Liver (tissue), 9 donors: ENCODE results near the gene ITGB7. TPM values are rescaled to one million over a fixed set of nuclear protein-coding genes. Genes with fewer than 3 reads are reported as not detected.

Experiments used
- DNase-seq: peaks from one replicate; pipeline ENCODE4 v3.0.0-alpha.2; 2017; ENCODE audit warnings: low spot score
- H3K27ac ChIP-seq, 2 donors: one replicate each; pipeline ENCODE4 v1.7.0; 2013; ENCODE audit warnings: inconsistent platforms in 2 of 2, low read length in 2 of 2, control low read depth in 1 of 2, low read depth in 1 of 2, mild to moderate bottlenecking in 1 of 2
- H3K27me3 ChIP-seq, 4 donors: one replicate each; pipeline versions ENCODE4 v1.6.1 to v1.7.0; 2013; ENCODE audit warnings: low read length in 3 of 4, inconsistent platforms in 1 of 4, mild to moderate bottlenecking in 1 of 4, moderate library complexity in 1 of 4; ENCODE audit not compliant: control insufficient read depth in 4 of 4, insufficient read depth in 4 of 4
- H3K36me3 ChIP-seq, 4 donors: one replicate each; pipeline versions ENCODE4 v1.6.1 to v1.7.0; 2013; ENCODE audit warnings: low read length in 3 of 4, mild to moderate bottlenecking in 3 of 4, low read depth in 1 of 4, moderate library complexity in 1 of 4; ENCODE audit not compliant: control insufficient read depth in 4 of 4, insufficient read depth in 3 of 4
- H3K4me1 ChIP-seq, 4 donors: one replicate each; pipeline versions ENCODE4 v1.6.1 to v1.7.0; 2013; ENCODE audit warnings: low read length in 3 of 4, mild to moderate bottlenecking in 3 of 4, moderate library complexity in 1 of 4; ENCODE audit not compliant: control insufficient read depth in 4 of 4, insufficient read depth in 4 of 4
- H3K4me3 ChIP-seq, 3 donors: one replicate each; pipeline versions ENCODE4 v1.6.1 to v1.7.0; 2013; ENCODE audit warnings: low read length in 3 of 3, control low read depth in 1 of 3, low read depth in 1 of 3, mild to moderate bottlenecking in 1 of 3
- H3K9ac ChIP-seq, 2 donors: one replicate each; pipeline ENCODE4 v1.7.0; 2013; ENCODE audit warnings: low read length in 2 of 2, mild to moderate bottlenecking in 2 of 2, moderate library complexity in 2 of 2, control low read depth in 1 of 2, low read depth in 1 of 2
- H3K9me3 ChIP-seq, 4 donors: one replicate each; pipeline versions ENCODE4 v1.6.1 to v1.7.0; 2013; ENCODE audit warnings: low read length in 3 of 4; ENCODE audit not compliant: control insufficient read depth in 4 of 4
- ATF3 ChIP-seq: IDR thresholded peaks from 2 replicates; pipeline ENCODE4 v1.6.1; 2016; ENCODE audit warnings: antibody characterized with exemption
- CTCF ChIP-seq: fragments of 150-350 bp; IDR thresholded peaks from 2 replicates; pipeline ENCODE4 v1.5.1; 2017; ENCODE audit warnings: improper control_type of control experiment, low read depth, low read length; ENCODE audit not compliant: missing input control
- EGR1 ChIP-seq, 2 donors: IDR thresholded peaks; 2 replicates each; pipeline ENCODE4 v1.6.1; 2016 to 2018; ENCODE audit warnings: antibody characterized with exemption in 2 of 2, low read depth in 2 of 2
- FOXA1 ChIP-seq: IDR thresholded peaks from 2 replicates; pipeline ENCODE4 v1.6.1; 2016; ENCODE audit warnings: antibody characterized with exemption
- FOXA2 ChIP-seq: IDR thresholded peaks from 2 replicates; pipeline ENCODE4 v1.6.1; 2016; ENCODE audit warnings: antibody characterized with exemption
- GABPA ChIP-seq, 2 donors: IDR thresholded peaks in 1 of 2; conservative IDR thresholded peaks in 1 of 2; 2 replicates each; pipeline ENCODE4 v1.6.1; 2016; ENCODE audit warnings: antibody characterized with exemption in 2 of 2, mild to moderate bottlenecking in 1 of 2, moderate library complexity in 1 of 2
- HNF4A ChIP-seq, 2 donors: conservative IDR thresholded peaks; 2 replicates each; pipeline ENCODE4 v1.6.1; 2016; ENCODE audit warnings: antibody characterized with exemption in 2 of 2, mild to moderate bottlenecking in 2 of 2
- HNF4G ChIP-seq: IDR thresholded peaks from 2 replicates; pipeline ENCODE4 v1.6.1; 2016; ENCODE audit warnings: antibody characterized with exemption
- JUND ChIP-seq, 2 donors: IDR thresholded peaks; 2 replicates each; pipeline ENCODE4 v1.6.1; 2016; ENCODE audit warnings: antibody characterized with exemption in 2 of 2
- MAX ChIP-seq: IDR thresholded peaks from 2 replicates; pipeline ENCODE4 v1.6.1; 2016; ENCODE audit warnings: antibody characterized with exemption
- NR2F2 ChIP-seq: IDR thresholded peaks from 2 replicates; pipeline ENCODE4 v1.6.1; 2016; ENCODE audit warnings: antibody characterized with exemption
- RAD21 ChIP-seq, 2 donors: IDR thresholded peaks; 2 replicates each; pipeline ENCODE4 v1.6.1; 2016; ENCODE audit warnings: antibody characterized with exemption in 2 of 2, mild to moderate bottlenecking in 2 of 2
- REST ChIP-seq: IDR thresholded peaks from 2 replicates; pipeline ENCODE4 v1.6.1; 2016; ENCODE audit warnings: antibody characterized with exemption, mild to moderate bottlenecking
- RXRA ChIP-seq, 2 donors: IDR thresholded peaks; 2 replicates each; pipeline ENCODE4 v1.6.1; 2017 to 2018; ENCODE audit warnings: antibody characterized with exemption in 2 of 2, mild to moderate bottlenecking in 1 of 2
- SP1 ChIP-seq: IDR thresholded peaks from 2 replicates; pipeline ENCODE4 v1.6.1; 2018; ENCODE audit warnings: antibody characterized with exemption, mild to moderate bottlenecking
- TAF1 ChIP-seq: conservative IDR thresholded peaks from 2 replicates; pipeline ENCODE4 v1.6.1; 2016; ENCODE audit warnings: antibody characterized with exemption, mild to moderate bottlenecking
- YY1 ChIP-seq: IDR thresholded peaks from 2 replicates; pipeline ENCODE4 v1.6.1; 2016; ENCODE audit warnings: antibody characterized with exemption, mild to moderate bottlenecking
- ZBTB33 ChIP-seq: IDR thresholded peaks from 2 replicates; pipeline ENCODE4 v1.6.1; 2016; ENCODE audit warnings: antibody characterized with exemption
- WGBS: extraction: QIAGEN DNeasy Blood & Tissue Kit; methylation state at CpG from one replicate; pipeline ENCODE4 v1.1.7; 2013; 5-methylcytosine and 5-hydroxymethylcytosine counted together
- polyA plus RNA-seq, 2 donors: library from polyadenylated mRNA; stranded (reverse) in 1 of 2; unstranded in 1 of 2; fragments of 200-250 nt in 1 of 2; fragments of >200 nt in 1 of 2; fragmentation: Nextera tagmentation in 1 of 2; extraction: Ambion mirVana in 1 of 2; gene quantifications; one replicate each; pipeline versions ENCODE4 v1.2.1 to v1.2.3, GENCODE V29; 2013 to 2015
- total RNA-seq, 2 donors: library from RNA; depleted of rRNA; stranded (reverse); fragments of >200 nt; gene quantifications; one replicate each; pipeline ENCODE4 v1.2.3, GENCODE V29; 2014
- donor health status: healthy.
- donor health status: healthy.
- donor health status: healthy.
- donor health status: healthy.
- donor health status: healthy.

The ITGB7 gene
- total and polyA plus RNA-seq, 4 donors, result 1.7 to 2.4 (median 2.1) TPM

GRCh38 chr12:53222170-53222721 lies 15.2 kb upstream of the ITGB7 start:
- Histone ChIP-seq H3K9ac (no peak overlapping the region), H3K4me3 (peak overlapping the region in 1 of 3 donors; percentile 57), H3K36me3 (no peaks in the 10 kb centered on the region), H3K27me3 (no peaks in the 10 kb centered on the region), H3K27ac (peak overlapping the region in 1 of 2 donors; percentile 98), H3K9me3 (no peaks in the 10 kb centered on the region), H3K4me1 (peaks cover 0 to 22% (median 10%) of the 10 kb centered on the region in 4 donors)
- 62% methylated on average over 5 of the region's 5 CpGs for whole genome bisulfite sequencing
- no peak for DNase-seq
- no peak for TF ChIP-seq EGR1 (IDR thresholded peaks at IDR 0.05; ENCODE audit: low read depth in 2 of 2)
- TF ChIP-seq MAX, result no peak
- no peak for TF ChIP-seq TAF1
- no peak for TF ChIP-seq REST
- no peak for TF ChIP-seq HNF4G
- TF ChIP-seq RAD21 (IDR thresholded peaks at IDR 0.05), result no peak
- TF ChIP-seq SP1, result no peak
- no peak for TF ChIP-seq NR2F2
- no peak for TF ChIP-seq YY1
- TF ChIP-seq CTCF, result no peak
- TF ChIP-seq RXRA (IDR thresholded peaks at IDR 0.05), result no peak
- no peak for TF ChIP-seq HNF4A (conservative IDR thresholded peaks at IDR 0.05)
- no peak for TF ChIP-seq JUND (IDR thresholded peaks at IDR 0.05)
- TF ChIP-seq FOXA1, result no peak
- TF ChIP-seq FOXA2, result no peak
- TF ChIP-seq GABPA (IDR thresholded peaks at IDR 0.05 in 1 of 2, conservative IDR thresholded peaks at IDR 0.05 in 1 of 2), result no peak
- no peak for TF ChIP-seq ATF3
- no peak for TF ChIP-seq ZBTB33
